ENCODE results near the gene RANBP3L. TPM values are rescaled to one million over a fixed set of nuclear protein-coding genes. Genes with fewer than 3 reads are reported as not detected.
"Not testable (repeated sequence)": the region's sequence is repeated elsewhere in the genome, so short reads cannot be mapped to it uniquely, and the experiment has no call there.

RANBP3L gene
- total and polyA plus RNA-seq, 8 donors, result 0.08 to 0.43 (median 0.23) TPM; not detected in 2

DNA sequence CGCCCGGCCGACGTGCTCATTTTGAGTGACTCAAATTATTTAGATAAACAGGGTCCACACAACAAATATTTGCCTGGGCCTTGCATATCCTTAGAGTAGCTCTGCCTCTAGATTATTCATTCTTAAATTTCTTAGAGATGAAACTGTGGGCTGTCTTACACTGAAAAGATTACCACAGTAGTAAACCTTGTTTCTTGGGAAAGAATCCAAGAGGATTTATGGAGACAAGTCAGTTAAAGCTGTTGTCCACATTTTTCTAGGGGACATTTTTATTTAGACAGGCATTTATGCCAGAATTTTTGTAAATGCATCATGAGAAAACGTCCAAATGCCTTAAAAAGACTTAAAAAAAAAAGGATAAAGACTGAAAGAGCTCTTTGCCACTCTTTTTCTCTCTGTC, 32.6 kb upstream of the RANBP3L start:
- TF ChIP-seq, protein P1, sequence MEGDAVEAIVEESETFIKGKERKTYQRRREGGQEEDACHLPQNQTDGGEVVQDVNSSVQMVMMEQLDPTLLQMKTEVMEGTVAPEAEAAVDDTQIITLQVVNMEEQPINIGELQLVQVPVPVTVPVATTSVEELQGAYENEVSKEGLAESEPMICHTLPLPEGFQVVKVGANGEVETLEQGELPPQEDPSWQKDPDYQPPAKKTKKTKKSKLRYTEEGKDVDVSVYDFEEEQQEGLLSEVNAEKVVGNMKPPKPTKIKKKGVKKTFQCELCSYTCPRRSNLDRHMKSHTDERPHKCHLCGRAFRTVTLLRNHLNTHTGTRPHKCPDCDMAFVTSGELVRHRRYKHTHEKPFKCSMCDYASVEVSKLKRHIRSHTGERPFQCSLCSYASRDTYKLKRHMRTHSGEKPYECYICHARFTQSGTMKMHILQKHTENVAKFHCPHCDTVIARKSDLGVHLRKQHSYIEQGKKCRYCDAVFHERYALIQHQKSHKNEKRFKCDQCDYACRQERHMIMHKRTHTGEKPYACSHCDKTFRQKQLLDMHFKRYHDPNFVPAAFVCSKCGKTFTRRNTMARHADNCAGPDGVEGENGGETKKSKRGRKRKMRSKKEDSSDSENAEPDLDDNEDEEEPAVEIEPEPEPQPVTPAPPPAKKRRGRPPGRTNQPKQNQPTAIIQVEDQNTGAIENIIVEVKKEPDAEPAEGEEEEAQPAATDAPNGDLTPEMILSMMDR (IDR thresholded peaks at IDR 0.05), result no peak
- Histone ChIP-seq H3K36me3 (no peaks in the 10 kb centered on the region), H3K4me3 (no peak overlapping the region), H3K4me1 (no peaks in the 10 kb centered on the region), H3K9me3 (no peaks in the 10 kb centered on the region), H3K27me3 (no peaks in the 10 kb centered on the region), H3K27ac (no peak overlapping the region)
- WGBS, 2 donors, result 77 to 81% methylated on average over 5 of the region's 5 CpGs
- DNase-seq (no peak), FAIRE-seq (no peak), ATAC-seq (no peak)
- intact Hi-C loops (cut with DNase I), result no loop called here

DNA sequence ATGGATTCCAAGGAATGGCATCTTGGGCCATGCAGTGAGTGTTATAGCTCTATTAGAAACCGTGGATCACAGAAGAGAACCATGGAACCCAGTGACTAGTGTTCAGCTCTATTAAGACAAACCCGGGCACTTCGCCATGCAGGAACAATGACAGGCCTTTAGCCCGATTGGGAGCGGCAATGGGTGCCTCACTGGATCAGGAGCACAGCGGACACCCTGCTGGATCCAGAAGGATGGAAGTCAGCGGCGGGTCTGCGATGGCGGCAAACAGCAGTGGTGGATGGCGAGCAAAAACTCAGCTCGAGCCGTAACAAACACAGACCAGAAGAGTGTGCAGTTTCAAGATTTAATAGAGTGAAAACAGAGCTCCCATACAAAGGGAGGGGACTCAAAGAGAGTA, 31.0 kb upstream of the RANBP3L start:
- WGBS, 2 donors, result 89 to 91% methylated on average over 13 of the region's 13 CpGs
- ATAC-seq; intact Hi-C loops (cut with DNase I); DNase-seq; H3K36me3 ChIP-seq; H3K4me3 ChIP-seq; H3K27ac ChIP-seq; FAIRE-seq; H3K9me3 ChIP-seq; H3K27me3 ChIP-seq; H3K4me1 ChIP-seq: not testable (repeated sequence)

GRCh38 chr5:36325196-36325595, 23.5 kb upstream of the RANBP3L start:
- no peaks in the 10 kb centered on the region for H3K36me3 ChIP-seq
- peaks cover 0 to 5% (median 0%) of the 10 kb centered on the region in 3 donors for H3K4me1 ChIP-seq
- TF ChIP-seq, protein P1 (IDR thresholded peaks at IDR 0.05), result no peak
- ATAC-seq, result no peak
- no peak for FAIRE-seq
- intact Hi-C loops (cut with DNase I), result no loop called here
- no peaks in the 10 kb centered on the region for H3K27me3 ChIP-seq
- no peak overlapping the region for H3K27ac ChIP-seq
- H3K4me3 ChIP-seq, result no peak overlapping the region
- no peaks in the 10 kb centered on the region for H3K9me3 ChIP-seq
- no peak for DNase-seq

DNA sequence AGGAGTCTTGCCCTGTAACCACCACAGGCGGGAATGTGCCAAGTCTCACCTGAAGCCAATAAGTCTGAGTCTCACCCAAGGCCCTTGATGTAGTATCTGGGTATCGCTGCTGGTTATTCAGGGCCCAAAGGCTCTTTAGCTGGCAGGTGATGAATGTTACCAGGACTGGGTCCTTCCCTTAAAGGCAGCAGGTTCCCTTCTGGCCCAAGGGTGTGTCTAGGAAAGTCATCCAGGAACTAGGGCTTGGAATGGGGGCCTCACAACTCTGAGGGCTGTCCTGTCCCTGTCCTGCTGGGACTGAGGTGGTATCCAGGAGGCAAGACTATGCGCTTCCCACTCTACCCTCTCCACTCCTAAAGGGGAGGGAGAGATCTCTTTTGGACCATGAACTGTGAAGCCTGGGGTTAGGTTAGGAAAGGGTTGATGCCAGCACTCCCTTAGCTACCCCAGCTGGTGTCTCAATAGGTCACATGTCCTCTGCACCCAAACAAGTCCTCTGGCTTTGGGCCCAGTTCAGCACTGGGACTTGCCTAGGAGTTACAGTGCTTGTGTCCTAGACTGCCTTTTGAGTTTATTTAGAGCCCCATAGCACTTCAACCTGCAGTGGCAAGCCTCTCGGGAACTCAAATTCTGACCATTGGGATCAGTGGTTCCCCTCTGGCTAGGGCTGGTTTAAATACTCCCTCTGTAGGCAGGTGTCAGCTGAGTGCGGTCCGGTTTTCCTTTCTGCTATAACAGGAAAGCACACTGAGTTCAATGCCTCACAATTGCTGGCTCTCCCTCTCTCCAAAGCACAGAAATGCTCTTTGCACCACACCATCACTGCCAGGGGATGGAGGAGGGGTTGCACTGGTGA, 22.5 kb upstream of the RANBP3L start:
- Histone ChIP-seq H3K9me3 (no peaks in the 10 kb centered on the region), H3K27me3 (no peaks in the 10 kb centered on the region), H3K4me3 (no peak overlapping the region), H3K27ac (no peak overlapping the region), H3K36me3 (no peaks in the 10 kb centered on the region), H3K4me1 (peaks cover 0 to 5% (median 0%) of the 10 kb centered on the region in 3 donors)
- TF ChIP-seq, protein P1 (IDR thresholded peaks at IDR 0.05), result no peak
- intact Hi-C loops (cut with DNase I), result no loop called here
- FAIRE-seq (no peak), DNase-seq (no peak), ATAC-seq (peak in 3 of 4 donors; percentile 37 to 64 (median 61))
- WGBS, 2 donors, result 88 to 91% methylated on average over 6 of the region's 6 CpGs

- Histone ChIP-seq H3K9me3 (no peaks in the 10 kb centered on the region), H3K27ac (no peak overlapping the region), H3K36me3 (no peaks in the 10 kb centered on the region), H3K4me1 (no peaks in the 10 kb centered on the region), H3K4me3 (no peak overlapping the region), H3K27me3 (no peaks in the 10 kb centered on the region)
- ATAC-seq (no peak), DNase-seq (no peak), FAIRE-seq (no peak)
- 45 to 47% methylated on average over 1 of the region's 1 CpG for WGBS, 2 donors
- intact Hi-C loops (cut with DNase I), result no loop called here
- TF ChIP-seq, protein P1 (IDR thresholded peaks at IDR 0.05), result no peak
Observed at GRCh38 chr5:36312953-36313672, 11.4 kb upstream of the RANBP3L start.

All from pancreas (tissue), 10 donors.